Thyroid gland (tissue), 4 donors: ENCODE measurements around the gene SPEF2. TPM values are rescaled to one million over a fixed set of nuclear protein-coding genes. Genes with fewer than 3 reads are reported as not detected.

Experiments used
- DNase-seq, 2 donors: peaks; one replicate each; pipeline ENCODE4 v3.0.0-alpha.2; 2019
- H3K27ac ChIP-seq, 3 donors: fragments of 200-600 bp; sonication (generic); 1 replicate in 2 of 3; 2 replicates in 1 of 3; pipeline ENCODE4 v1.5.1; 2016 to 2019; ENCODE audit warnings: mild to moderate bottlenecking in 1 of 3, moderate library complexity in 1 of 3
- H3K27me3 ChIP-seq: fragments of 200-600 bp; sonication (generic); one replicate; pipeline ENCODE4 v1.5.1; 2019
- H3K36me3 ChIP-seq, 2 donors: fragments of 200-600 bp; sonication (generic); one replicate each; pipeline ENCODE4 v1.5.1; 2016 to 2019
- H3K4me1 ChIP-seq, 2 donors: fragments of 200-600 bp; sonication (generic); one replicate each; pipeline ENCODE4 v1.5.1; 2017 to 2019
- H3K4me3 ChIP-seq, 3 donors: fragments of 200-600 bp; sonication (generic); replicated peaks in 1 of 3; 1 replicate in 2 of 3; 2 replicates in 1 of 3; pipeline ENCODE4 v1.5.1; 2016; ENCODE audit warnings: mild to moderate bottlenecking in 1 of 3
- H3K9me3 ChIP-seq: fragments of 200-600 bp; sonication (generic); one replicate; pipeline ENCODE4 v1.5.1; 2017
- CTCF ChIP-seq, 6 experiments: fragments of 200-600 bp in 3 of 6; fragments of 450-650 bp in 3 of 6; sonication (generic) in 3 of 6; IDR thresholded peaks; one replicate each; pipeline ENCODE4 v1.5.1; 2016 to 2019; ENCODE audit warnings: antibody characterized with exemption in 6 of 6, mild to moderate bottlenecking in 2 of 6, inconsistent platforms in 1 of 6, moderate library complexity in 1 of 6
- POLR2A ChIP-seq, 2 donors: fragments of 450-650 bp; IDR thresholded peaks; one replicate each; pipeline ENCODE4 v1.6.1; 2017; ENCODE audit warnings: antibody characterized with exemption in 2 of 2, mild to moderate bottlenecking in 2 of 2, moderate library complexity in 1 of 2
- WGBS, 2 donors: methylation state at CpG; one replicate each; pipeline ENCODE4 v1.1.5; 2017; 5-methylcytosine and 5-hydroxymethylcytosine counted together
- intact Hi-C: fragments of 100-400 bp; cut with DNase I; formaldehyde crosslinking; loops from one replicate; pipeline ENCODE4 v1.15.1; 2023
- total RNA-seq, 4 donors: library from RNA; depleted of rRNA; stranded (reverse); fragments of >200 nt; gene quantifications; one replicate each; pipeline ENCODE4 v1.2.3, GENCODE V29; 2016

The SPEF2 gene
- total RNA-seq, 4 donors from 2014 or later = 17.7 to 39.5 (median 21.5) TPM

DNA sequence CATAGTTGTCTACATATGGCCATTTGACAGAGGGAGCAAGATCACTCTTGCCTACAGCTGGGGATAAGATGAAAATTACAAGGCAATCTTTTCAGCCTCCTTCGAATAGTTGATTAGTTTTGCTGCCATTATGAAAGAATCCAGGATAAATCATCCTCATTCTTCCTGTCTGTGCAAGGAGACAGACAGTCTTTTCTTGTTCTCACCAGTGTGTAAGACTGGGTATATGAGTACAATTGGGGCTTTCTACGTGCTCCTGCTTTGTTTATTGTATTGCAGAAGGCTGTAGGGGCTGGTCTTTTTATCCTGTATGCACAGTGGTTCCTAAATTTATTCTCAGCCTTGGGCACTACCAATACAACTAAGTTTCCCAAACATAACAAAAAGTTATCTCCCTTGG lies 76.8 kb downstream of the SPEF2 start:
- WGBS, 2 donors = 60 to 72% methylated on average over 2 of the region's 2 CpGs
- no peaks in the 10 kb centered on the region for H3K4me1 ChIP-seq
- no peak for DNase-seq
- no peaks in the 10 kb centered on the region for H3K9me3 ChIP-seq
- intact Hi-C loops = no loop called here
- H3K27me3 ChIP-seq = no peaks in the 10 kb centered on the region
- TF ChIP-seq CTCF (IDR thresholded peaks at IDR 0.05) = no peak
- no peak for TF ChIP-seq POLR2A (IDR thresholded peaks at IDR 0.05)
- no peak overlapping the region for H3K27ac ChIP-seq
- H3K36me3 ChIP-seq = no peaks in the 10 kb centered on the region
- no peak overlapping the region for H3K4me3 ChIP-seq

GRCh38 chr5:35698047-35698808 lies 80.6 kb downstream of the SPEF2 start:
- intact Hi-C loops = no loop called here
- H3K9me3 ChIP-seq = no peaks in the 10 kb centered on the region
- no peak overlapping the region for H3K4me3 ChIP-seq
- 85 to 87% methylated on average over 4 of the region's 4 CpGs for WGBS, 2 donors
- H3K27me3 ChIP-seq = no peaks in the 10 kb centered on the region
- TF ChIP-seq POLR2A (IDR thresholded peaks at IDR 0.05) (no peak), CTCF (IDR thresholded peaks at IDR 0.05) (no peak)
- no peaks in the 10 kb centered on the region for H3K4me1 ChIP-seq
- H3K27ac ChIP-seq = no peak overlapping the region
- H3K36me3 ChIP-seq = no peaks in the 10 kb centered on the region
- no peak for DNase-seq

GRCh38 chr5:35707659-35708058 lies 90.0 kb downstream of the SPEF2 start:
- intact Hi-C loops = no loop called here

DNA sequence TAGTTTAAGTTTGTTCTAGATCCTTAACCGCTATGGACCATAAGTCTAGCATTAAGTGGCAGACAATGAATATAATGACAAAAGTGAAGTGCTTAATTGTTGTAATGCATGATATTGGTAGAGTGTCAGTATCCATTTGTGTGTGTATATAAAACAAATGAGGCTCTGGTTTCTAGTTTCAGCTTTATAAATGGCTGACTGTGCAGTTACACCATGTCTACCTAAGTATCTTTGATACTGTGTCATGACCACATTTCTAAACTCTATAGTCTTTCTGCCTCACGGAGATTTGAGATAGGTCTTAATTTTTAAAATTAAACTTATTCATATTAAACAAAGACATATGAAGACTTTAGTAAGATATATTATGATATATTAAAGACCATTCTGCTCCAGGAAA lies 92.0 kb downstream of the SPEF2 start:
- Histone ChIP-seq H3K4me3 (no peak overlapping the region), H3K36me3 (no peaks in the 10 kb centered on the region), H3K27ac (no peak overlapping the region), H3K27me3 (no peaks in the 10 kb centered on the region), H3K9me3 (no peaks in the 10 kb centered on the region), H3K4me1 (no peaks in the 10 kb centered on the region)
- TF ChIP-seq POLR2A (IDR thresholded peaks at IDR 0.05) (no peak), CTCF (IDR thresholded peaks at IDR 0.05) (no peak)
- 98 to 99% methylated on average over 2 of the region's 2 CpGs for WGBS, 2 donors
- intact Hi-C loops = no loop called here
- DNase-seq = no peak

More at GRCh38 chr5:35707659-35708058, 90.0 kb downstream of the SPEF2 start:
- no peak for TF ChIP-seq POLR2A (IDR thresholded peaks at IDR 0.05)
- no peak for TF ChIP-seq CTCF (IDR thresholded peaks at IDR 0.05)
- H3K4me3 ChIP-seq = no peak overlapping the region
- H3K27me3 ChIP-seq = no peaks in the 10 kb centered on the region
- 95 to 97% methylated on average over 1 of the region's 1 CpG for WGBS, 2 donors
- DNase-seq = no peak
- no peak overlapping the region for H3K27ac ChIP-seq
- no peaks in the 10 kb centered on the region for H3K9me3 ChIP-seq
- no peaks in the 10 kb centered on the region for H3K36me3 ChIP-seq
- H3K4me1 ChIP-seq = no peaks in the 10 kb centered on the region

DNA sequence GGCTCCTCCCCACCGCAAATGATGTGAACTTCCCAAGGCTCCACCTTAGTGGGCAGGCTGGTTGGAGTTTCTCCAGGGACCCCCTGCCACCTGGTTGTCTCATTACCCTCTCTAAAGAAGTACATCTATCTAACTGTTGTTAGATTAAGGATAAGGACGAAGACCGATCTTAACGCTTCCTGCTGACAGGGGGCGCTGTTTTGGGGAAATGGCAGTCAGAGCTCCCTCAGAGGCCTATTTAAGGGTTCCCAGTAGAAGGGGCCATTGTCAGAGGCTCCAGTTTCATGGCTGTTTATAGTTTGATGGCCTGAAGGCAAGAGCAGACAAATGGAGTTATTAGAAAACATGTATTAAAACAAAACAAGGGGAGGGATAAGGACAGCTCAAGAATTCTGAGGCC lies 100.1 kb downstream of the SPEF2 start:
- no peak for DNase-seq
- Histone ChIP-seq H3K36me3 (no peaks in the 10 kb centered on the region), H3K4me3 (no peak overlapping the region), H3K27ac (no peak overlapping the region), H3K27me3 (no peaks in the 10 kb centered on the region), H3K9me3 (no peaks in the 10 kb centered on the region), H3K4me1 (no peaks in the 10 kb centered on the region)
- TF ChIP-seq POLR2A (IDR thresholded peaks at IDR 0.05) = no peak
- TF ChIP-seq CTCF (IDR thresholded peaks at IDR 0.05) = no peak
- 71 to 75% methylated on average over 5 of the region's 5 CpGs for whole genome bisulfite sequencing, 2 donors
- intact Hi-C loops = no loop called here
